NCI-H82 treated with DMSO at 0.1 percent for 48 hours (cell line): ENCODE data around the gene PRR5L.

Experiments
- DNase-seq: peaks from one replicate; lab custom pipeline; 2025; ENCODE audit not compliant: unreplicated experiment; lab: John Stamatoyannopoulos, UW

Gene PRR5L

GRCh38 chr11:36427876-36428275, 131.8 kb downstream of the PRR5L start:
- DNase-seq = no peak

GRCh38 chr11:36431429-36432092, 135.5 kb downstream of the PRR5L start:
- DNase-seq = no peak

- no peak for DNase-seq
Observed at GRCh38 chr11:36432093-36432469, 136.0 kb downstream of the PRR5L start.

GRCh38 chr11:36432738-36433137, 136.7 kb downstream of the PRR5L start:
- no peak for DNase-seq

- no peak for DNase-seq
Observed at GRCh38 chr11:36436064-36436463, 140.0 kb downstream of the PRR5L start.

GRCh38 chr11:36436589-36436988, 140.5 kb downstream of the PRR5L start:
- no peak for DNase-seq

- no peak for DNase-seq
Observed at GRCh38 chr11:36437413-36437812, 141.3 kb downstream of the PRR5L start.

- no peak for DNase-seq
Observed at GRCh38 chr11:36438126-36438525, 142.0 kb downstream of the PRR5L start.

- DNase-seq = no peak
Observed at GRCh38 chr11:36441610-36442208, 145.6 kb downstream of the PRR5L start.

- DNase-seq = no peak
Observed at GRCh38 chr11:36443661-36444060, 147.6 kb downstream of the PRR5L start.

GRCh38 chr11:36446135-36446534, 150.0 kb downstream of the PRR5L start:
- DNase-seq = no peak

- DNase-seq = no peak
Observed at GRCh38 chr11:36447514-36447913, 151.4 kb downstream of the PRR5L start.

GRCh38 chr11:36447947-36448346, 151.9 kb downstream of the PRR5L start:
- DNase-seq = no peak

GRCh38 chr11:36449561-36450096, 153.5 kb downstream of the PRR5L start:
- DNase-seq = no peak

GRCh38 chr11:36450110-36450572, 154.1 kb downstream of the PRR5L start:
- no peak for DNase-seq

- no peak for DNase-seq
Observed at GRCh38 chr11:36451045-36451444, 155.0 kb downstream of the PRR5L start.

- DNase-seq = no peak
Observed at GRCh38 chr11:36451681-36452080, 155.6 kb downstream of the PRR5L start.

GRCh38 chr11:36452236-36452940, 156.3 kb downstream of the PRR5L start:
- no peak for DNase-seq

- no peak for DNase-seq
Observed at GRCh38 chr11:36452961-36453360, 156.9 kb downstream of the PRR5L start.

GRCh38 chr11:36453678-36454077, 157.6 kb downstream of the PRR5L start:
- no peak for DNase-seq

- no peak for DNase-seq
Observed at GRCh38 chr11:36454551-36454940, 158.5 kb downstream of the PRR5L start.
